Fibroblast of lung (primary cell): ENCODE data around the gene PRKCA.

Source experiments
- EZH2 ChIP-seq: IDR thresholded peaks from 2 replicates; pipeline ENCODE4 v1.5.1; 2012; ENCODE audit warnings: low read length, control low read depth, mild to moderate bottlenecking; ENCODE audit errors: missing control alignments
- TF ChIP-seq, protein P1 (sequence below), 2 donors: IDR thresholded peaks in 1 of 2; conservative IDR thresholded peaks in 1 of 2; 1 replicate in 1 of 2; 2 replicates in 1 of 2; pipeline ENCODE4 v1.5.1; 2011 to 2012; ENCODE audit warnings: low read length in 2 of 2, control low read depth in 1 of 2, inconsistent platforms in 1 of 2, low read depth in 1 of 2, mild to moderate bottlenecking in 1 of 2

- TF ChIP-seq, protein P1, sequence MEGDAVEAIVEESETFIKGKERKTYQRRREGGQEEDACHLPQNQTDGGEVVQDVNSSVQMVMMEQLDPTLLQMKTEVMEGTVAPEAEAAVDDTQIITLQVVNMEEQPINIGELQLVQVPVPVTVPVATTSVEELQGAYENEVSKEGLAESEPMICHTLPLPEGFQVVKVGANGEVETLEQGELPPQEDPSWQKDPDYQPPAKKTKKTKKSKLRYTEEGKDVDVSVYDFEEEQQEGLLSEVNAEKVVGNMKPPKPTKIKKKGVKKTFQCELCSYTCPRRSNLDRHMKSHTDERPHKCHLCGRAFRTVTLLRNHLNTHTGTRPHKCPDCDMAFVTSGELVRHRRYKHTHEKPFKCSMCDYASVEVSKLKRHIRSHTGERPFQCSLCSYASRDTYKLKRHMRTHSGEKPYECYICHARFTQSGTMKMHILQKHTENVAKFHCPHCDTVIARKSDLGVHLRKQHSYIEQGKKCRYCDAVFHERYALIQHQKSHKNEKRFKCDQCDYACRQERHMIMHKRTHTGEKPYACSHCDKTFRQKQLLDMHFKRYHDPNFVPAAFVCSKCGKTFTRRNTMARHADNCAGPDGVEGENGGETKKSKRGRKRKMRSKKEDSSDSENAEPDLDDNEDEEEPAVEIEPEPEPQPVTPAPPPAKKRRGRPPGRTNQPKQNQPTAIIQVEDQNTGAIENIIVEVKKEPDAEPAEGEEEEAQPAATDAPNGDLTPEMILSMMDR (conservative IDR thresholded peaks at IDR 0.05 in 1 of 2, IDR thresholded peaks at IDR 0.05 in 1 of 2; ENCODE audit: low read depth in 1 of 2, low read length in 2 of 2), result no peak
- no peak for TF ChIP-seq EZH2
Measured at GRCh38 chr17:66392783-66393437, 90.5 kb downstream of the PRKCA start.
